Activated CD8-positive, alpha-beta memory T cell treated with anti-CD3 and anti-CD28 coated beads, Interleukin-2, amount 50 U/mL, for 24 hours (primary cell): ENCODE data around the gene GPM6B.
"Not testable (repeated sequence)": the region's sequence is repeated elsewhere in the genome, so short reads cannot be mapped to it uniquely, and the experiment has no call there.

Experiments used
- DNase-seq: peaks from one replicate; pipeline ENCODE4 v3.0.0-alpha.2; 2020; ENCODE audit errors: extremely low read depth

GPM6B gene

DNA sequence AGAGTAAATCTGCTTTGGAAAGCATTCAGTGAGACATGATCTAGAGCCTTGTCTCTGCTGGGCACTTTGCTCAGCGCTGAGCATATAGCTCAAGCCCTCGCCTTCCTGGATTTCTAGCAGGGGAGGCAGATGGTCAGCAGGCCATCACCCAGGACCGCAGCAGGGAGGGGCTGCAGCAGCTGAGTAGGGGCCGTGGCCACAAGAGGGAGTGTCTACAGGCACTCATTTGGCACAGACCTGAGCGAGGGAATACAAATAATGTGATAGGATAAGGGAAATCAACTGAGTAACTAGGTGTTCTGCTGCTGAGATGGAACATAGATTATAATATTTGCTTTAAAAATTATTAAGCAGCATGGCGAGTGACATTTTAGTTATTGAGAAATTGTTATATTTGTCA, 52.1 kb downstream of the GPM6B start:
- no peak for DNase-seq

GRCh38 chrX:13764281-13764680, 52.6 kb downstream of the GPM6B start:
- DNase-seq: no peak

DNA sequence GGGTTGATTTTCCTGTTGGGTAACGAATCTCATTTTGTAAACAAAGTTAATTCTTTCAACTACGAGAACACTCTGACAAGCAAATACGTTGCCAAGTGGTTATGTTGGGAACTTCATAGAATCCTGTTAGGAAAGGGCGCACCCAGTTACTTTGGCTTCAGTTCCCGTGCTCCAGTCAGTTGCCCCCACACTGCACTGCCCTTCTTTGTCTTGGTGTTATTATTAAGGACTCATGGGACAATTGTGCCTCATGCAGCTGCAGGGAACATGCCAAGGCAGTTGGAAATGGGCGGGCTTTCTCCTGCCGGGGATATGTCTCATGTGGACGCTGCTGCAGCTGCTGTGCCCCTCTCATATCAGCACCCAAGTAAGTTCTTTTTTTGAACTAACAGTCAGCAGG, 53.4 kb downstream of the GPM6B start:
- DNase-seq: no peak

DNA sequence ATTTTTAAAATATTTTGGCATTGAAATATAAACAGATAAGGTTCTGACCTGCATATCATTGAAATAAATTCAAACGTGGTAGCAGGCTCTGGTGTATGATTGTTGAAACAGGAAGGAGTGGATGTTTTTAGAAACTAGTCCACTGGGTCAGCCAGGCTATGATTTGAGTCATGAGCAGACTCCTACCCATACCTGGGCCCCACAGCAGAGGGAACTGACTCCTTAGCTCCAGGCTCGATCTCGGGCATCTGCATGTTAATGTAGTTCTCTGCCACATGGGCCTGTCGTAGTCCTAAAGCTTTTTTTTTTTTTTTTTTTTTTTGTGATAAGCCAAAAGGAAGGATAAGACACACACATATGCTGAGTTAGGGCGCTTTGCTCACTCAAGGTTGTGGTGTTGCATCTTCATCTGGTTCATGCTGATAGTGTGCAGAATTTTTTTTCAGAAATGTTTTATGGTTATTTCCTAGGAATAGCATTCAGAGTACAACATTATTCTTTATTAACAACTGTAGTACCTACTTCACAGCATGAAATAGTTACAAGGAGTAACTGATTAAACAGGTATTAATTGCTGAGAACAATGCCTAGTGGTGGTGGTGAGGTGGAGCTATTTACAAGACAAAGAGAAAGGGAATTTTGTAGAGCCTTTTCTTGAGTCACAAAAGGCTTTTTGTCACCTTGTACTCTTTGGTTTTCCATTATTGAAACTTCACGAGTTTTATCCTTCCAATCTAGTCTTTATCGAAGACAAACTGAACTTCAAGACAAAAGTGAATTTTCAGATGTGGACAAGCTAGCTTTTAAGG, 55.1 kb downstream of the GPM6B start:
- DNase-seq: no peak

GRCh38 chrX:13760426-13760825, 56.5 kb downstream of the GPM6B start:
- no peak for DNase-seq

DNA sequence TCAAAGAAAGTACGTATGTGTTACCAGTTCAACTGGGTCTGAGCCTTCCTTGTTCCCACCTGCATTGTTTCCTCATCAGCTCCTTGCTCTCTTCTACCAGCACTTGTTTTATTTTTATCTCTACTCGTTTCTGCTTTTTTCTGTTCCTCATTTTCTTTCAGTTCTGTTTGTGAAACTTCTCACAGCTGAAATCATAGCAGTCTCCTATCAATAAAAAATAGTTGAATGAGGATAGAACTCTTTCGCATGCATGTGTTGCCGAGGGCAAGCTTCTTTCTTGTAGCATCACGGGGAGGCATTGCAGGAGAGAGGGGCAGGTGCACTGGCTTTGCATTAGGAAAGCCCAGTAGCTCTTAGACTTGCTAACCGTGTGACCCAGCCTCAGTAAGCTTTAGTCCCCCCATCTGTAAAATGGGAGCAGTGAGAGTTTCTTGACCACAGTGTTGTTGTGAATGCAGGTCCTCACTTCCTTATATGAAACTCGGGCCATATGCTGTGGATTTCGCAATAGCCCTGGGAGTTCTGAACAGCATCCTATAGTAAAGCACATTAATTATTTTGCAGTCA, 57.7 kb downstream of the GPM6B start:
- no peak for DNase-seq

DNA sequence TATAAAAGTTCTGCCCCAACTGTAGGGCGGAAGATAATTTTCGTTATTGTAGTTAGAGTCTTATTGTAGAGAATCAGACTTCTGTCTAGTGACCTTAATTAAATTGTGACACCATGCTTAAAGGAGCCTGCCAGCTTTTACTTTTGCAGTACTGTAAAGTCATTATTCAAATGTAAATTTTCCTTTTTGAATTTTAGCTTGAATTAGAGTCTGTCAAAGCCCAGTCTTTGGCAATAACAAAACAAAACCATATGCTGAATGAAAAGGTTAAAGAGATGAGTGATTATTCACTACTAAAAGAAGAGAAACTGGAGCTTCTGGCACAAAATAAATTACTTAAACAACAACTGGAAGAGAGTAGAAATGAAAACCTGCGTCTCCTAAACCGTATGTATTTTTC, 60.5 kb downstream of the GPM6B start:
- no peak for DNase-seq

DNA sequence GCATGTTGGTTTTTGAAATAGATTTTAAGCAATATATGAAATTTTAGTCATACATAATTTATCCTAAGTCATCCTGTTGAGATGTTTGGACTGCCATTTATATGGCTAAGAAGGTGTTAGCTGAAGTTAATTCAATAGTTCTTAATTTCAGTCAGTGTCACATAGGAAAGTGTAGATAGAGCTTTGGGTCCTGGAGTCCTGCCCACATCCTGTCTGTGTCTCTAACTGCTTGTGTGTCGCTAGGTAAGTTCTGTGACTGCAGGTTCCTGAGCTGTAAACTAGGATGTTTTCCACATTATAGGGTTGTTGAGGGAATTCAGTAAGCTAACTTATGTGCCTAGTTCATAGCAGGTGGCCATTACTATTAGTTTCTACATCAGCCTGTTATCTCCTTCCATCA, 61.6 kb downstream of the GPM6B start:
- no peak for DNase-seq

DNA sequence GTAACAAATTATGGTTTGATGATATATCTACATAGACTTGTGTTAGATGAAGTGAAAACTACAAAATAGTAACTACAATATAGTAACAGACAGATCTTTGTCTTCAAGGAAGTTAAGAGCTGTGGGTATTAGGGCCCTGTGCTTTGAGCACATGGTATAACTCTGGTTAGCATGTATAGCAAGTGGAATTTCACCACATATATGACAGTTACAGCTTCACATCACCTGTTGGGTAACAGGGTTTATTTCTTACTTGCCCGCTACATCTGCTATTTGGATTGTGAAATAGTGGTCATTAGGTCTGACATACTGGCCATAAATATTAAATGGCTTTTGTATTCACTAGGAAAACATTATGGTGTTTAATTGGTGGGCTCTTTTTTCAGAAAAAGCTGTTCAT, 62.1 kb downstream of the GPM6B start:
- DNase-seq: no peak

DNA sequence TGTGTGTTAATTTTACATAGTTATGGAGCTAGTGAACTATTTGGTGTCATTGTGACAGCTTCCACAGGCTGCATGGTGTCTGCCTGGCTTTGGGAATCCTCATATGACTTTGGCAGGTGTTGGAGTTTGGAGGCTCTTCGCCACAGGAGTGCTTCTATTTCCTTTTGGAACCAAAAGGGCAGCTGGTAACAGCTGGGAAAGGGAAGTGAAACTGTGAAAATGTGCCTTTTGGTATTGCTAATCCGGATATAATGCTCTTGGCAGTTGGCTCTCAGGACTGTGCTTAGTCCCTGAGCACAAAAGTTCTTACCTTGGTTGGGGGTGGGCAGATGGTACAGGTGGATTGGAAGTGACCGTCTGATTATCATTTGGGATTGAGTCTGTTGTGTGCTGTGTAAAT, 64.2 kb downstream of the GPM6B start:
- DNase-seq: no peak

- DNase-seq: no peak
Observed at GRCh38 chrX:13752141-13752540, 64.8 kb downstream of the GPM6B start.

GRCh38 chrX:13750812-13751211, 66.1 kb downstream of the GPM6B start:
- DNase-seq: no peak

DNA sequence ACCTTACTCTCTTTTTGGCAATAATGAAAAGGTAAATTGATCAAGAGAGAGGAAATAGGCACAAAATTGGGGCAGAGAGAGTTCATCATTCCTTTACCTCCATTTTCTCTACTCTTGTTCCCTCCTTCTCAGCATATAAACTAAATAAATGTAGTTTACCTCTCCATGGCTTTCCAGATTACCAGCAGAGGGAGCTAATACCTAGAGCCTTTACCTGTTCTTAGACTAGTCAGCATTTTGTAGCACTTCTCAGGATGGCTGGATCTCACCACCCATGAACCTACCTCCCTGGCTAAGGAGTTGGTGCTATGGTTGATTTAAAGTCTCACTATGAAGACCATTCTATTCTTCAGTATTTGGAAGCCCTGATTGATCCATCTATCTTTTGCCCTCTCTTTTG, 66.7 kb downstream of the GPM6B start:
- DNase-seq: no peak

- no peak for DNase-seq
Observed at GRCh38 chrX:13748486-13748885, 68.4 kb downstream of the GPM6B start.

- no peak for DNase-seq
Observed at GRCh38 chrX:13747836-13748235, 69.1 kb downstream of the GPM6B start.

- no peak for DNase-seq
Observed at GRCh38 chrX:13742397-13743176, 74.3 kb downstream of the GPM6B start.

DNA sequence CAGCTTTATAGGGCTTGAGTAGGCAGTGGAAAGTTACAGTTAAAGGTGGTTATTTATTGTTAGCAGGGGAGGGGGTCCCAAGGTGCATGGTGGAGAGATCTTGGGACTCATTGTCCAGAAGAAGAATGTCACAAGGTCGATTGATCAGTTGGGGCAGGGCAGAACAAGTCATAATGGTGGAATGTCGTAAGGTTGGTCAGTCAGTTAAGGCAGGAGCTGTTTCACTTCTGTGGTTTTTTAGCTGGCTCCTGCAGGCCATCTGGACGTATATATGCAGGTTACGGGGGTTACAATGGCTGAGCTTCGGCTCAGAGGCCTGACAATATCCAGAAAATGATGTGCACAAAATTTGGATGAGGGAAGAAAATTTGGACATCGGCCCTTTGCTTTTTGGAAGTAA, 75.2 kb downstream of the GPM6B start:
- no peak for DNase-seq

- peak; percentile 71 for DNase-seq
Observed at GRCh38 chrX:13734278-13735172, 82.4 kb downstream of the GPM6B start, which contains the start of the genes OFD1 and TRAPPC2. Gene OFD1, plus strand, starts transcription at chrX:13734748. Its CDS starts 324 bp downstream, at chrX:13735072. Gene TRAPPC2, minus strand, starts transcription at chrX:13734620. Its CDS starts 14,657 bp downstream, at chrX:13719963.

DNA sequence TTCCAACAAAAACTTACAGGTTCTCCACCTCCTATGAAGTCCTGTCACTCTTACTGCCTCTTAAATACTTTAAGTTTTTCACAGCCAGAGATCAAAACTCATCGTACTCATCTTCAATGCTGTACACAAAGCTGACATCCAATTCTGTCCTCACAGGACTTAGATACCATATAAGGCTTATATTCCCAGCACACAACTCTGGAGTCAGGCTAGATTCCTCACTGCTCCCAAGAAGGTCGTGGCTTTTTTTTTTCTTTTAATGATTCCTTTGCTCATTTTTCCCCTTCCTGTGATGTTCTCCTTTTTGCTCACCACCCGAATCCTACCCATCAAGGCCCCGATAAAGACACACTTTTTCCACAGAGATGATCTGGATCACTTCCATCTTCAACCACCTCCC, 83.4 kb downstream of the GPM6B start:
- no peak for DNase-seq

DNA sequence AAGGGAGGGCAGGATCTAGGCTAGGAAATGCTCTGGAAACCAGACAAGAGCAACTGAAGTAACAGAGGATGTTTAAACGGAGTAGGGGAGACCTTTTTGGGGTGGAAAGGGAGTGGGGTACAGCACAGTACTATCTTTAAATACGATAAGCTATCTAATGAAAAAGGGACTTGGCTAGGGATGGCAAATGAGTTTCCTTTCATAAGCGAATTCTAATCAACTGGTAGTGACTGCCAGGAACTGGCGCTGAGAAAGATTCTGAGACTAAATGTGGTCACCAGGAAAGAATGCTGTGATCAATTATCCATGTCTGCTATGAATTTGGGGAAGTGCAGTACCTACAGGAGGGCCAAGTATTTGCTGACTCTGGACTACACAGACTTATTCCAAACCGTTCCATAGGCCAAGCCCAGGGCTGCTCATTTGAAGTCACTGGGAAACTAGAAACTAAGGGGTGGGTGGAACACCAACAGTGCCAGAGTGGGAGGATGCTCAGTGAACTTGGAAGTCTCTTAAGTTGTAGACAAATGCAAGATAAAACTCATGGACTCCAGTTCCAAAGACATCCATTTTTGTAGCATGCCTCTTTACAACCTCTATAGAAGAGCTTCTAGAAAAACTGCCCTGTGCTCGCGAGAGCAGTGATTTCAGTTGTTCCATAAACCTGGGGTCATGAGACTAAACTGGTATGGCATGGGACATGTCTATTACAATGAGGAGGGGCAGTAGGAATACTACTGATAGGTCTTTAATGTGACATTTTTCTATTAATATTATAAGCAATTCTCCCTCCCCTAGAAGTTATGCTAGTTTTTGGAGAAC, 84.4 kb downstream of the GPM6B start:
- DNase-seq: no peak

- DNase-seq: not testable (repeated sequence)
Observed at GRCh38 chrX:13730523-13730922, 86.4 kb downstream of the GPM6B start.
